ENCODE data around the gene OR5M3.

- no peak for TF ChIP-seq EZH2 (IDR thresholded peaks at IDR 0.05; ENCODE audit: borderline replicate concordance, low read depth, low read length)
- no peak for TF ChIP-seq FUS (optimal IDR thresholded peaks at IDR 0.05; ENCODE audit: low read depth, low read length)
- no peak for TF ChIP-seq TBP (optimal IDR thresholded peaks at IDR 0.05; ENCODE audit: low read depth, low read length)
- no peak for TF ChIP-seq PHB2 (IDR thresholded peaks at IDR 0.05; ENCODE audit: low read depth)
- TF ChIP-seq POLR2AphosphoS5 (IDR thresholded peaks at IDR 0.05; ENCODE audit: control insufficient read depth, insufficient read depth, low read depth, low read length) = no peak
Observed at GRCh38 chr11:56474729-56475235, 1.6 kb upstream of the OR5M3 start.

Measured in K562 (cell line).